Stimulated activated memory B cell treated with anti-CD40 and anti-IgM and Interleukin-4, amounts not matched to agents 10 μg/mL and 1 μg/mL and 100 μg/mL, for 72 hours (primary cell): ENCODE measurements around the gene B4GAT1.
"Not testable (repeated sequence)": the region's sequence is repeated elsewhere in the genome, so short reads cannot be mapped to it uniquely, and the experiment has no call there.

Experiments
- ATAC-seq: fragments of 150-1000 bp; cut with Tn5 transposase; 2 replicates; pipeline ENCODE4 v1.10.0; 2021
- H3K27ac Mint-ChIP-seq: one replicate; pipeline ENCODE4 v1.8.0; 2022; ENCODE audit warnings: mild to moderate bottlenecking, mixed read lengths
- H3K27me3 Mint-ChIP-seq: one replicate; pipeline ENCODE4 v1.8.0; 2022; ENCODE audit warnings: mixed read lengths
- H3K36me3 Mint-ChIP-seq: one replicate; pipeline ENCODE4 v1.8.0; 2022; ENCODE audit warnings: mixed read lengths
- H3K4me1 Mint-ChIP-seq: one replicate; pipeline ENCODE4 v1.8.0; 2022; ENCODE audit warnings: mixed read lengths
- H3K4me3 Mint-ChIP-seq: one replicate; pipeline ENCODE4 v1.8.0; 2022; ENCODE audit warnings: mild to moderate bottlenecking, moderate library complexity, mixed read lengths
- H3K9me3 Mint-ChIP-seq: one replicate; pipeline ENCODE4 v1.8.0; 2022; ENCODE audit warnings: mixed read lengths

B4GAT1 gene

GRCh38 chr11:66366844-66367477, 19.5 kb upstream of the B4GAT1 start:
- no peak overlapping the region for H3K4me3 Mint-ChIP-seq
- no peaks in the 10 kb centered on the region for H3K27me3 Mint-ChIP-seq
- peaks cover 7% of the 10 kb centered on the region for H3K4me1 Mint-ChIP-seq
- H3K9me3 Mint-ChIP-seq: no peaks in the 10 kb centered on the region
- H3K27ac Mint-ChIP-seq: no peak overlapping the region
- no peak for ATAC-seq
- H3K36me3 Mint-ChIP-seq: peaks cover 28% of the 10 kb centered on the region

- no peak overlapping the region for H3K27ac Mint-ChIP-seq
- no peaks in the 10 kb centered on the region for H3K9me3 Mint-ChIP-seq
- H3K27me3 Mint-ChIP-seq: no peaks in the 10 kb centered on the region
- no peak overlapping the region for H3K4me3 Mint-ChIP-seq
- peaks cover 7% of the 10 kb centered on the region for H3K4me1 Mint-ChIP-seq
- H3K36me3 Mint-ChIP-seq: peaks cover 28% of the 10 kb centered on the region
- ATAC-seq: no peak
These were observed 18.5 kb upstream of the B4GAT1 start for GRCh38 chr11:66365711-66366619.

GRCh38 chr11:66365166-66365565, 17.7 kb upstream of the B4GAT1 start:
- H3K27ac Mint-ChIP-seq: no peak overlapping the region

GRCh38 chr11:66363805-66364535, 16.5 kb upstream of the B4GAT1 start:
- Mint-ChIP-seq H3K4me1 (no peaks in the 10 kb centered on the region), H3K27me3 (no peaks in the 10 kb centered on the region), H3K27ac (no peak overlapping the region), H3K9me3 (no peaks in the 10 kb centered on the region), H3K36me3 (peaks cover 20% of the 10 kb centered on the region), H3K4me3 (no peak overlapping the region)
- ATAC-seq: no peak

More at GRCh38 chr11:66365166-66365565, 17.7 kb upstream of the B4GAT1 start:
- peaks cover 4% of the 10 kb centered on the region for H3K4me1 Mint-ChIP-seq
- no peak for ATAC-seq
- no peaks in the 10 kb centered on the region for H3K27me3 Mint-ChIP-seq
- no peaks in the 10 kb centered on the region for H3K9me3 Mint-ChIP-seq
- no peak overlapping the region for H3K4me3 Mint-ChIP-seq
- H3K36me3 Mint-ChIP-seq: peaks cover 26% of the 10 kb centered on the region

- H3K27me3 Mint-ChIP-seq: no peaks in the 10 kb centered on the region
- H3K9me3 Mint-ChIP-seq: no peaks in the 10 kb centered on the region
- H3K4me3 Mint-ChIP-seq: no peak overlapping the region
- H3K4me1 Mint-ChIP-seq: no peaks in the 10 kb centered on the region
- H3K36me3 Mint-ChIP-seq: peaks cover 16% of the 10 kb centered on the region
- no peak for ATAC-seq
- no peak overlapping the region for H3K27ac Mint-ChIP-seq
These were observed 15.8 kb upstream of the B4GAT1 start for GRCh38 chr11:66363187-66363601.

GRCh38 chr11:66362481-66363147, 15.2 kb upstream of the B4GAT1 start:
- no peaks in the 10 kb centered on the region for H3K9me3 Mint-ChIP-seq
- H3K27ac Mint-ChIP-seq: no peak overlapping the region
- peaks cover 12% of the 10 kb centered on the region for H3K36me3 Mint-ChIP-seq
- ATAC-seq: no peak
- no peaks in the 10 kb centered on the region for H3K27me3 Mint-ChIP-seq
- no peak overlapping the region for H3K4me3 Mint-ChIP-seq
- H3K4me1 Mint-ChIP-seq: no peaks in the 10 kb centered on the region

- Mint-ChIP-seq H3K4me3 (no peak overlapping the region), H3K36me3 (peaks cover 12% of the 10 kb centered on the region), H3K4me1 (no peaks in the 10 kb centered on the region), H3K9me3 (no peaks in the 10 kb centered on the region), H3K27ac (no peak overlapping the region), H3K27me3 (no peaks in the 10 kb centered on the region)
- no peak for ATAC-seq
These were observed 14.1 kb upstream of the B4GAT1 start for GRCh38 chr11:66361502-66361941.

- ATAC-seq: no peak
- H3K36me3 Mint-ChIP-seq: peaks cover 12% of the 10 kb centered on the region
- no peaks in the 10 kb centered on the region for H3K9me3 Mint-ChIP-seq
- no peaks in the 10 kb centered on the region for H3K4me1 Mint-ChIP-seq
- no peaks in the 10 kb centered on the region for H3K27me3 Mint-ChIP-seq
- no peak overlapping the region for H3K4me3 Mint-ChIP-seq
- no peak overlapping the region for H3K27ac Mint-ChIP-seq
These were observed 13.1 kb upstream of the B4GAT1 start for GRCh38 chr11:66360406-66361073.

GRCh38 chr11:66359662-66360087, 12.2 kb upstream of the B4GAT1 start:
- H3K27me3 Mint-ChIP-seq: no peaks in the 10 kb centered on the region
- no peak overlapping the region for H3K27ac Mint-ChIP-seq

GRCh38 chr11:66350560-66351235, 3.3 kb upstream of the B4GAT1 start:
- H3K9me3 Mint-ChIP-seq, H3K4me3 Mint-ChIP-seq, ATAC-seq, H3K27ac Mint-ChIP-seq, H3K36me3 Mint-ChIP-seq, H3K27me3 Mint-ChIP-seq: not testable (repeated sequence)
- H3K4me1 Mint-ChIP-seq: peaks cover 11% of the 10 kb centered on the region

More at GRCh38 chr11:66359662-66360087, 12.2 kb upstream of the B4GAT1 start:
- ATAC-seq: no peak
- Mint-ChIP-seq H3K4me1 (no peaks in the 10 kb centered on the region), H3K4me3 (no peak overlapping the region), H3K9me3 (no peaks in the 10 kb centered on the region), H3K36me3 (peaks cover 12% of the 10 kb centered on the region)

GRCh38 chr11:66349084-66349386, 1.6 kb upstream of the B4GAT1 start:
- Mint-ChIP-seq H3K27me3 (no peaks in the 10 kb centered on the region), H3K9me3 (no peaks in the 10 kb centered on the region), H3K27ac (peak overlapping the region; percentile 70), H3K4me3 (no peak overlapping the region), H3K36me3 (peaks cover 6% of the 10 kb centered on the region), H3K4me1 (peaks cover 26% of the 10 kb centered on the region)
- ATAC-seq: no peak

GRCh38 chr11:66346476-66347424, 679 bp downstream of the B4GAT1 start:
- Mint-ChIP-seq H3K36me3 (peaks cover 15% of the 10 kb centered on the region), H3K4me1 (peaks cover 43% of the 10 kb centered on the region), H3K4me3 (peak overlapping the region; percentile 74), H3K9me3 (no peaks in the 10 kb centered on the region), H3K27me3 (no peaks in the 10 kb centered on the region), H3K27ac (peak overlapping the region; percentile 70)
- ATAC-seq: no peak

- peak; percentile 1 for ATAC-seq
- Mint-ChIP-seq H3K27me3 (no peaks in the 10 kb centered on the region), H3K9me3 (no peaks in the 10 kb centered on the region), H3K36me3 (peaks cover 28% of the 10 kb centered on the region), H3K27ac (peak overlapping the region; percentile 97), H3K4me1 (peaks cover 43% of the 10 kb centered on the region), H3K4me3 (peak overlapping the region; percentile 98)
These were observed 2.1 kb downstream of the B4GAT1 start for GRCh38 chr11:66345316-66345649.
